GM12878 (cell line): ENCODE measurements around the gene DTD1. TPM values are rescaled to one million over a fixed set of nuclear protein-coding genes. Genes with fewer than 3 reads are reported as not detected.

Experiments
- ATAC-seq: fragments of 200-7000 bp; cut with Tn5 transposase; 3 replicates; pipeline ENCODE4 v1.9.1; 2020; ENCODE audit warnings: mild to moderate bottlenecking, moderate library complexity
- BruUV-seq: library from RNA; stranded (reverse); fragments of 400-500 nt; replicated peaks from 2 replicates; lab custom pipeline; 2021; lab: Mats Ljungman, UMichigan
- CTCF ChIA-PET: fragments of 300-600 bp; sonication (Branson Sonifier 250); formaldehyde crosslinking; extraction: SDS; loops from one replicate; lab custom pipeline; 2021; ENCODE audit warnings: inconsistent platforms; lab: Yijun Ruan, JAX
- POLR2A ChIA-PET: fragments of 350-600 bp; formaldehyde crosslinking; extraction: SDS; loops from one replicate; lab custom pipeline; 2021; ENCODE audit warnings: inconsistent platforms; lab: Charles Lee
- RAD21 ChIA-PET: fragments of 300-600 bp; sonication (Branson Sonifier 250); formaldehyde crosslinking; loops from one replicate; lab custom pipeline; 2023; ENCODE audit warnings: antibody characterized with exemption; ENCODE audit not compliant: unreplicated experiment; lab: Charles Lee
- SMC1A ChIA-PET: fragments of 300-600 bp; sonication (Branson Sonifier 250); formaldehyde crosslinking; loops from one replicate; lab custom pipeline; 2023; ENCODE audit not compliant: unreplicated experiment, uncharacterized antibody; lab: Charles Lee
- DNase-seq: peaks from one replicate; pipeline ENCODE4 v3.0.0-alpha.2; 2011; ENCODE audit warnings: low read depth, low spot score
- FAIRE-seq: peaks from 3 replicates; lab custom pipeline; 2011; peaks lifted over from hg19 to GRCh38; lab: Jason Lieb, UNC
- H2AFZ ChIP-seq: 2 replicates; pipeline ENCODE4 v1.6.0; 2011; ENCODE audit warnings: low read depth, low read length, control low read depth; ENCODE audit not compliant: control insufficient read depth
- H3K27ac ChIP-seq: 2 replicates; pipeline ENCODE4 v1.5.1; 2011; ENCODE audit warnings: control low read depth; ENCODE audit not compliant: control insufficient read depth, insufficient read depth
- H3K27me3 ChIP-seq, 2 experiments: replicated peaks in 1 of 2; 2 replicates each; pipeline versions ENCODE4 v1.6.0 to v1.6.1; 2011; ENCODE audit warnings: low read length in 1 of 2; ENCODE audit not compliant: control insufficient read depth in 2 of 2, insufficient read depth in 2 of 2
- H3K36me3 ChIP-seq, 2 experiments: 2 replicates each; pipeline ENCODE4 v1.5.1; 2011; ENCODE audit warnings: low read length in 1 of 2; ENCODE audit not compliant: control insufficient read depth in 2 of 2, insufficient read depth in 2 of 2
- H3K4me1 ChIP-seq: 2 replicates; pipeline ENCODE4 v1.6.1; 2011; ENCODE audit warnings: mild to moderate bottlenecking, low read length, moderate library complexity, mixed read lengths; ENCODE audit not compliant: control insufficient read depth, insufficient read depth
- H3K4me2 ChIP-seq: 2 replicates; pipeline ENCODE4 v1.6.0; 2011; ENCODE audit warnings: control low read depth; ENCODE audit not compliant: control insufficient read depth, insufficient read depth
- H3K4me3 ChIP-seq: fragments of 200-600 bp; sonication (generic); 2 replicates; pipeline ENCODE4 v1.5.1; 2016
- H3K79me2 ChIP-seq: 2 replicates; pipeline ENCODE4 v1.6.0; 2011; ENCODE audit warnings: low read length; ENCODE audit not compliant: control insufficient read depth, insufficient read depth
- H3K9ac ChIP-seq: 2 replicates; pipeline ENCODE4 v1.8.0; 2011; ENCODE audit warnings: low read length, control low read depth, mixed read lengths; ENCODE audit not compliant: control insufficient read depth, insufficient read depth
- H3K9me3 ChIP-seq: replicated peaks from 3 replicates; pipeline ENCODE4 v1.5.1; 2011; ENCODE audit warnings: mild to moderate bottlenecking, low read length; ENCODE audit not compliant: control insufficient read depth, insufficient read depth
- H4K20me1 ChIP-seq: 2 replicates; pipeline ENCODE4 v1.6.0; 2011; ENCODE audit not compliant: control insufficient read depth, insufficient read depth
- BCL3 ChIP-seq: IDR thresholded peaks from 2 replicates; pipeline ENCODE4 v1.6.1; 2011; ENCODE audit warnings: borderline replicate concordance, low read depth, mild to moderate bottlenecking, moderate library complexity, low read length; ENCODE audit not compliant: insufficient read depth, poor library complexity, severe bottlenecking
- EGR1 ChIP-seq, 2 experiments: IDR thresholded peaks; 1 replicate in 1 of 2; 2 replicates in 1 of 2; pipeline ENCODE4 v1.6.1; 2011 to 2012; ENCODE audit warnings: low read depth in 2 of 2, low read length in 2 of 2, borderline replicate concordance in 1 of 2, mild to moderate bottlenecking in 1 of 2, moderate library complexity in 1 of 2
- FOXM1 ChIP-seq: IDR thresholded peaks from 2 replicates; pipeline ENCODE4 v1.6.1; 2012; ENCODE audit warnings: low read depth, mild to moderate bottlenecking, inconsistent platforms, low read length, moderate library complexity
- JUNB ChIP-seq: IDR thresholded peaks from 2 replicates; pipeline ENCODE4 v1.6.1; 2016; ENCODE audit warnings: antibody characterized with exemption, mild to moderate bottlenecking
- TAF1 ChIP-seq: IDR thresholded peaks from 2 replicates; pipeline ENCODE4 v1.6.1; 2011; ENCODE audit warnings: mild to moderate bottlenecking, low read depth, low read length, borderline replicate concordance
- USF1 ChIP-seq: IDR thresholded peaks from 2 replicates; pipeline ENCODE4 v1.6.1; 2011; ENCODE audit warnings: borderline replicate concordance, low read depth, mild to moderate bottlenecking, moderate library complexity, mixed read lengths, low read length; ENCODE audit not compliant: insufficient read depth; ENCODE audit errors: extremely low read length
- ZNF274 ChIP-seq: IDR thresholded peaks from one replicate; pipeline ENCODE4 v1.8.0; 2011; ENCODE audit not compliant: insufficient read length, insufficient read depth
- ZNF687 ChIP-seq: fragments of 450-650 bp; IDR thresholded peaks from 2 replicates; pipeline ENCODE4 v1.6.1; 2017; ENCODE audit warnings: mild to moderate bottlenecking, moderate library complexity
- WGBS: methylation state at CpG from one replicate; pipeline ENCODE4 v1.1.6; 2016; ENCODE audit warnings: low lambda C conversion rate; ENCODE audit not compliant: insufficient replicate concordance, insufficient coverage; ENCODE audit errors: missing lambda C conversion rate; 5-methylcytosine and 5-hydroxymethylcytosine counted together
- in situ Hi-C: fragments of 300-500 bp; cut with MboI; formaldehyde crosslinking; loops from 9 replicates; pipeline ENCODE4 v1.14.3; 2018; ENCODE audit warnings: mixed read lengths
- intact Hi-C: fragments of 100-400 bp; cut with micrococcal nuclease; formaldehyde crosslinking; loops from one replicate; pipeline ENCODE4 v1.14.2; 2022; ENCODE audit not compliant: unreplicated experiment
- polyA plus RNA-seq, 11 experiments: library from polyadenylated mRNA; depleted of rRNA in 4 of 11; unstranded in 6 of 11; stranded (reverse) in 5 of 11; fragments of >200 nt; fragmentation: Nextera tagmentation in 4 of 11; fragmentation: Illumina TruSeq in 1 of 11; extraction: Ambion mirVana in 4 of 11; extraction: Trizol in 1 of 11; gene quantifications; 1 replicate in 1 of 11; 2 replicates in 10 of 11; pipeline versions ENCODE4 v1.2.1 to v1.2.3, GENCODE V29; 2011 to 2016; ENCODE audit warnings: inconsistent platforms in 2 of 11, missing spikeins in 2 of 11, low read depth in 1 of 11
- total RNA-seq, 4 experiments: library from RNA; depleted of rRNA in 3 of 4; stranded (reverse); fragments of >200 nt in 3 of 4; fragmentation: Illumina TruSeq in 1 of 4; extraction: Trizol in 1 of 4; gene quantifications; 2 replicates each; pipeline versions ENCODE4 v1.2.1 to v1.2.3, GENCODE V29; 2013 to 2021

DTD1 gene
- total and polyA plus RNA-seq, 10 of the 15 experiments (the other 5 are each of a cell fraction or from before 2014, with no cell fraction given) = 24.3 to 99.8 (median 63.3) TPM

- no peak for ATAC-seq
- TF ChIP-seq EGR1 (IDR thresholded peaks at IDR 0.05; ENCODE audit: borderline replicate concordance in 1 of 2, low read depth in 2 of 2, low read length in 2 of 2) = no peak
- TF ChIP-seq FOXM1 = no peak
- no peak for TF ChIP-seq JUNB
- in situ Hi-C loops (loop anchor here (10.0 kb wide), 1 partner anchor 1041 kb away; no protein-coding TSS in a partner anchor), intact Hi-C loops (no loop called here)
- RAD21 ChIA-PET = no interaction called here
- Histone ChIP-seq H4K20me1 (no peaks in the 10 kb centered on the region), H3K79me2 (no peaks in the 10 kb centered on the region; the same call in 1 of the 2 replicates), H3K9ac (no peak overlapping the region), H2AFZ (no peak overlapping the region), H3K4me1 (no peaks in the 10 kb centered on the region), H3K27me3 (no peaks in the 10 kb centered on the region), H3K4me3 (no peak overlapping the region), H3K36me3 (no peaks in the 10 kb centered on the region; a peak in 1 of 4 replicates), H3K9me3 (no peaks in the 10 kb centered on the region), H3K4me2 (no peak overlapping the region), H3K27ac (no peak overlapping the region)
- no peak for DNase-seq
- SMC1A ChIA-PET = no interaction called here
- POLR2A ChIA-PET = no interaction called here
- 84% methylated on average over 14 of the region's 14 CpGs for WGBS
- CTCF ChIA-PET = no interaction called here
- FAIRE-seq = no peak
- no TSS peak for BruUV-seq
These were observed 35.5 kb downstream of the DTD1 start for GRCh38 chr20:18623156-18623910.

- SMC1A ChIA-PET = interaction anchor here (1.3 kb wide), 2 partner anchors 8 to 40 kb away, joined by 3 to 4 read pairs; no protein-coding TSS in a partner anchor
- H3K9me3 ChIP-seq = no peaks in the 10 kb centered on the region
- H2AFZ ChIP-seq = no peak overlapping the region
- no peak overlapping the region for H3K4me2 ChIP-seq
- intact Hi-C loops (no loop called here), in situ Hi-C loops (loop anchor here (10.0 to 25.0 kb wide), 2 partner anchors 562 to 1040 kb away; no protein-coding TSS in a partner anchor)
- 50% methylated on average over 2 of the region's 2 CpGs for WGBS
- H3K27ac ChIP-seq = no peak overlapping the region
- H3K36me3 ChIP-seq = no peaks in the 10 kb centered on the region; a peak in 2 of 4 replicates
- RAD21 ChIA-PET = no interaction called here
- no peaks in the 10 kb centered on the region for H4K20me1 ChIP-seq
- CTCF ChIA-PET = interaction anchor here (1.5 kb wide), 1 partner anchor 13 kb away, joined by 3 read pairs; no protein-coding TSS in a partner anchor
- FAIRE-seq (no peak), DNase-seq (no peak), ATAC-seq (no peak)
- no peaks in the 10 kb centered on the region for H3K27me3 ChIP-seq
- H3K4me3 ChIP-seq = no peak overlapping the region
- no peaks in the 10 kb centered on the region for H3K4me1 ChIP-seq
- POLR2A ChIA-PET = no interaction called here
- BruUV-seq = no TSS peak
- H3K79me2 ChIP-seq = no peaks in the 10 kb centered on the region; the same call in 1 of the 2 replicates
- H3K9ac ChIP-seq = no peak overlapping the region
- TF ChIP-seq BCL3 (no peak), ZNF687 (no peak), TAF1 (no peak), ZNF274 (no peak), USF1 (no peak)
These were observed 37.1 kb downstream of the DTD1 start for GRCh38 chr20:18624948-18625347.
